HepG2 (cell line): Measurements from ENCODE around the gene SHROOM2.

Source experiments
- ZNF564 ChIP-seq: sonication (generic); formaldehyde crosslinking; IDR thresholded peaks from 2 replicates; pipeline ENCODE4 v1.8.1; 2023; ENCODE audit warnings: mild to moderate bottlenecking, missing genetic modification reagents
- TF ChIP-seq, protein P1 (sequence below): sonication (generic); formaldehyde crosslinking; IDR thresholded peaks from 2 replicates; pipeline ENCODE4 v1.5.0; 2020; ENCODE audit warnings: mild to moderate bottlenecking, missing genetic modification reagents, moderate library complexity

DNA sequence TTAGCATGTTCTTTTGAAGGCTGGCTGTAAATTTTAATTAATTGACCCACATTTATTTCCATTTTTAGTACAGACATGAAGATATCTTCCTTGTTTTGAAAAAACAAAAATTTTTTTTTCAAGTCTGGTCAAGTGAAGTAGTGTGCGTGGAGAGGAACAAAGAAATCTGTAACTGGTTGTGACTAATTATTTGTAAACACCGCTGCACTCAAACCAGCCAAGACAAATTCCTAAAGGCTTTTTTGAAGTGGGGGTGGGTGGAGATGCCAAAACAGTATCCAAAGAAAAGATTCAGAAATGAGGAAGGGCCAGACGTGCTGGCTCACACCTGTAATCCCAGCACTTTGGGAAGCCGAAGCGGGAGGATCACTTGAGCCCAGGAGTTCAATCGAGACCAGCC is 88.3 kb downstream of the SHROOM2 start:
- TF ChIP-seq, protein P1, sequence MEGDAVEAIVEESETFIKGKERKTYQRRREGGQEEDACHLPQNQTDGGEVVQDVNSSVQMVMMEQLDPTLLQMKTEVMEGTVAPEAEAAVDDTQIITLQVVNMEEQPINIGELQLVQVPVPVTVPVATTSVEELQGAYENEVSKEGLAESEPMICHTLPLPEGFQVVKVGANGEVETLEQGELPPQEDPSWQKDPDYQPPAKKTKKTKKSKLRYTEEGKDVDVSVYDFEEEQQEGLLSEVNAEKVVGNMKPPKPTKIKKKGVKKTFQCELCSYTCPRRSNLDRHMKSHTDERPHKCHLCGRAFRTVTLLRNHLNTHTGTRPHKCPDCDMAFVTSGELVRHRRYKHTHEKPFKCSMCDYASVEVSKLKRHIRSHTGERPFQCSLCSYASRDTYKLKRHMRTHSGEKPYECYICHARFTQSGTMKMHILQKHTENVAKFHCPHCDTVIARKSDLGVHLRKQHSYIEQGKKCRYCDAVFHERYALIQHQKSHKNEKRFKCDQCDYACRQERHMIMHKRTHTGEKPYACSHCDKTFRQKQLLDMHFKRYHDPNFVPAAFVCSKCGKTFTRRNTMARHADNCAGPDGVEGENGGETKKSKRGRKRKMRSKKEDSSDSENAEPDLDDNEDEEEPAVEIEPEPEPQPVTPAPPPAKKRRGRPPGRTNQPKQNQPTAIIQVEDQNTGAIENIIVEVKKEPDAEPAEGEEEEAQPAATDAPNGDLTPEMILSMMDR (CRISPR knock-in tag): no peak
- no peak for TF ChIP-seq ZNF564 (CRISPR knock-in tag)
